ENCODE data around the gene FAM124A.

GRCh38 chr13:51212758-51213157, 9.4 kb upstream of the FAM124A start:
- no peak for TF ChIP-seq CTCF (IDR thresholded peaks at IDR 0.05 in 8 of 11, conservative IDR thresholded peaks at IDR 0.05 in 3 of 11)
- TF ChIP-seq POLR2AphosphoS5 (IDR thresholded peaks at IDR 0.05): no peak
